KOPT-K1 (cell line): ENCODE measurements around the gene CSGALNACT2.

ENCODE experiments used
- H3K27ac ChIP-seq: fragments of 200-600 bp; sonication (generic); 2 replicates; pipeline ENCODE4 v1.5.1; 2016; ENCODE audit warnings: antibody characterized with exemption, mild to moderate bottlenecking, low read depth, low read length; ENCODE audit not compliant: poor library complexity, severe bottlenecking
- H3K36me3 ChIP-seq: fragments of 200-600 bp; sonication (generic); 2 replicates; pipeline ENCODE4 v1.5.1; 2017; ENCODE audit warnings: antibody characterized with exemption, mild to moderate bottlenecking, low read length, moderate library complexity; ENCODE audit not compliant: insufficient read depth
- H3K9me3 ChIP-seq: fragments of 200-600 bp; sonication (generic); 2 replicates; pipeline ENCODE4 v1.5.1; 2017; ENCODE audit warnings: antibody characterized with exemption, low read length, mild to moderate bottlenecking; ENCODE audit not compliant: insufficient read depth, poor library complexity, severe bottlenecking

CSGALNACT2 gene

DNA sequence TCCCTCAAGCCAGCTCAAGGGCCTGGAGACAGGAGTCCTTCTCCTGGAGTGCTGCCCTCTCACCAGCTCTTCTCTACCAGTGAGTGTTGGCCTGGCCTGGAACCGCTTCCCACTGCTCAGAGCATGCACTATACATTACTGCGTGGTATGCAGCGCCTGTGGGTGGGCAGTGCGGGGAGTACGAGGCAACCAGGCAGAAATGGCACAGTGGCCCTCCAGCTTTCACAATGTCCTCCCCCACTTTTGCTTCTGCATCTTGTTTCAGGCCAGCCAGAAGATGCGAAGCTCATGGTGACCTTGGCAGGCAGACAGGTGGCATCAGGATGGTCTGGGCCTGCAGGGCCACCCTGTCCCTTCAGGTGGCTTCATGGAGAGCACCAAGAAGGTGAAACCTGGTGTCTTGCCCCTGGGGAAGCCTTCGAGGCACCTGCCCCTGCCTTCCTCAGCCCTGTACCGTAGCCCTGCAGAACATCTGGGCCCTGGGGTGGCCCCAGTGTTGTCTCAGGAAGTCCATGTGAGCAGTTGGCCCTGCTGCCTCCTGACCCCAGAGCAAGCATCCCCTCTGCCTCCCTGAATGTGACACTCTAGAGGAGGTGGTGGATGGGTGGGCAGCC, 92.8 kb downstream of the CSGALNACT2 start:
- no peaks in the 10 kb centered on the region for H3K9me3 ChIP-seq
- H3K36me3 ChIP-seq, result no peaks in the 10 kb centered on the region
- peak overlapping the region; percentile 55 for H3K27ac ChIP-seq

DNA sequence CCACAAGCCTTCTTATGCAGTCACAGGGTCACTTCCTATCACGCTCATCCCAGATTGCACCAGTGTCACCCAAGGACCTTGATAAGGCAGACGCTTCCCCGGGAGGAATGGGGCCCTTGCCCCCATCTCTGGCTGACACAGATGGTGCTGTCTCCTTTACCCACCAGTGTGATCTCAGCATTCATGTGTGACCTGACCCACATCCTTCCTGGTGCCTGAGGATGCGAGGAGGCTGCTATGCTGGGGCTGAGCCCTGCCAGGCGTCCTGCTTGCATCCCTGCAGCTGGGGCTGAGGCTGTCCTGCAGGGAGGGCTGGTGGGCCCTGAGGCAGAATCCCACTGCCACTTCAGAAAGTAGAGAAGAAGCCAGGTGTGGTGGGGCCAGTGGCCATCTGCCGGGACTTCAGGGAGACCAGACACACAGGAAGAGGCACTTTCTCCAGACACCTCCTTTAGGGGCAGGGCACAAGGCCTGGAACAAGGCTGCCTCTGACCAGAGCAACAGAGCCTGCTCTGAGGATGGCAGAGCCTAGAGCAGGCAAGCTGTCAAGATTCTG, 93.4 kb downstream of the CSGALNACT2 start:
- H3K36me3 ChIP-seq, result no peaks in the 10 kb centered on the region

DNA sequence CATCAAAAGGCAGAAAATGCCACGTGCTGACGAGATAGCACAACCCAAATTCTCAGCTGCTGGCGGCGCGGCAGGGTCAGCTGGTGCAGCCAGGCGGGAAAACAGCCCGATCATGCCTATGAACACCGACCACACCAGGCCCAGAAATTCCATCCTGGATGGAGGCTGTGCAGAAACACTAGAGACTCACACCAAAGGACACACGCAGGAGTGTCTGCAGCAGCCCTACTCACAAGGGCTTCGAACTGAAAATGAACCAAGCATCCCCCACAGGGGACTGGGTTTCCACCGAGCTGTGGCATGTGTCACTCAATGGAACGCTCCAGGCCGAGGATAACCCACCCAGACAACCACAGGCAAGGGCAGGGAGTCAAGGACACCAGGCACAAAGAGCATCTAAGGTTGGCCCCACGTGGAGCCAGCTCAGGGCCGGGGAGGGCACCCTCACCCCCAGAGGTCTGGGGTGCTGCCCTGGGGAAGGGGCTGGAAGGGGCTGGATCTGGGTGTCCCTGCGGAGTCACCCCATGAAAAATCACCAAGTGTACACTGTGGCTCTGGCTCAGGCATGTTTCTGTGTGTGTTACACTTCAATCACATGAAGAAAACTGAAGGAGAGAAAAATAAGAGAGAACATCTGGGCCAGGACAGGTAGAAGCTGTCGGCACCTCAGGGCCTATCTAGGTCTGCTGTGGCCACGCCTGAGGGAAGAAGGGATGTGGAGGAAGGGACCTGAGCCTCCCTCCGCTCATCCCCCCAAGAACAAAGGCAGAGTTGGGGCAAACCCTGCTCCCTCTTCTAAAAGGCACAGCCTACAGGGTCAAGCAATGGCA, 95.6 kb downstream of the CSGALNACT2 start:
- H3K27ac ChIP-seq, result no peak overlapping the region
- no peaks in the 10 kb centered on the region for H3K9me3 ChIP-seq
- H3K36me3 ChIP-seq, result no peaks in the 10 kb centered on the region

More for the DNA sequence above, 93.4 kb downstream of the CSGALNACT2 start:
- Histone ChIP-seq H3K9me3 (no peaks in the 10 kb centered on the region), H3K27ac (peak overlapping the region; percentile 55)

DNA sequence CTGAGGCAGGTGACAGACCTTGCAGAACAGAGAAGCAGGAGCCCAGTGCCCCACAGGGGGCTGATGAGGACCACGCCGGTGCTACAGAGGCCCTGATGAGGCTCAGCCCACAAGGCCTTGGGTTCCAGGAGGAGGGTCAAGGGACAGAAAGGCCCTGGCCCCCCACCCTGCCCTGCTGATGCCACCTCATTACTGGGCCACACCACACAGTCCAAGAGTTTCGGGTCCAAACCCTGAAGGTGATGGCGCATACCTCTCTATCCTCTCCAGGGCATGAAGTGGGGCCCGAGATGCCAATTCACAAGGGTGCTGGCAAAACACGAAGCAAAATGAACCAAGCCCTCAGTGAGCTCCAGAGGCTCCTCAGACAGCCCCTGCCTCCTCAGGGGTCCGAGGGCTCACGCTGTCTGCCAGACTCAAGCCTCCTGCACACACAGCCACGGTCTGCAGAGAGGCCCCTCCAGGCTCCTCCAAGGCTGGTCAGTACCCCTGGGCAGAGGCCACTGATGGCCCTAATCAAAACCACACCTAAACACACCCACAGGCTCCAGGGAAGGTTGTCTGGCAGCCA, 96.3 kb downstream of the CSGALNACT2 start:
- Histone ChIP-seq H3K36me3 (no peaks in the 10 kb centered on the region), H3K27ac (no peak overlapping the region), H3K9me3 (peaks cover 4% of the 10 kb centered on the region)
